Endometrium (tissue), 2 donors: Measurements from ENCODE around the gene ESRRG.
"Not testable (repeated sequence)": the region's sequence is repeated elsewhere in the genome, so short reads cannot be mapped to it uniquely, and the experiment has no call there.

Experiments
- FAIRE-seq: peaks from 2 replicates; lab custom pipeline; 2012; peaks lifted over from hg19 to GRCh38; lab: Jason Lieb, UNC
- donor health status: control.
- donor health status: control.

The ESRRG gene

GRCh38 chr1:216704065-216704464, 19.2 kb downstream of the ESRRG start:
- FAIRE-seq, result not testable (repeated sequence)

DNA sequence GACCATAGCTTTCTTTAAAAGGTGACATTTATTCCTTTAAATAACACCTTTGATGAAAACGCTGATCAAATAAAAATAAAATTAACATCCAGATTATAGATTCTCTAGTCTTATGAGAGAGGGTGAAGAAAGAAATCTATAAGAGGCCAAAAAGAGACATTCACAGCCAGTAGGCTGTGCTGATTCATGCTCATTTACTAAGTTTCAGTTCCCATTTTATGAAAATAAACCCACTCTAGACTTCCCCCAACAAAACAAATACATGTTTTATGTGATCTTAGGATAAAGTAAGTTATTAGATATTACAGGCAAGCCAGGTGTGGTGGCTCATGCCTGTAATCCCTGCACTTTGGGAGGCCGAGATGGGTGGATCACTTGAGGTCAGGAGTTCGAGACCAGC, 21.1 kb downstream of the ESRRG start:
- FAIRE-seq, result no peak

DNA sequence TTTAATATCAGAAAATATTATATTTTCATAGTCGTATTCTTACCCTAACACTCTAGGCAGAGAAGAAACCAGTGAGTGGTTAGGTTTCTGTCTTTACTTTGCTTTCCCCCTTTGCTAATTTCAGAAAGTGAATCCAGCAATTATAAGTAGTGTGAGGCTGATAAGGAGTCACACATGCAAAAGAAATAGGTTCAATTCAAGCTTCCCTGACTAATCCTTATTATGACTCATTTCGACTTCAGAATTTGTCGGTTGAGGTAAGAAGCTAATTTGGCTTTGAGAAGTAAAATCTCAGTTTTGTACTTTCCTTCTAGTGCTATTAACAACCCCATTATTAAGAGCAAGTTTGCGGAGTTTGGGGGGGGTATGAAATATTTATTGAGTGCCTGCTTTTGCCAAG, 22.4 kb downstream of the ESRRG start:
- FAIRE-seq, result no peak

- no peak for FAIRE-seq
Measured at GRCh38 chr1:216691710-216692109, 31.5 kb downstream of the ESRRG start.

DNA sequence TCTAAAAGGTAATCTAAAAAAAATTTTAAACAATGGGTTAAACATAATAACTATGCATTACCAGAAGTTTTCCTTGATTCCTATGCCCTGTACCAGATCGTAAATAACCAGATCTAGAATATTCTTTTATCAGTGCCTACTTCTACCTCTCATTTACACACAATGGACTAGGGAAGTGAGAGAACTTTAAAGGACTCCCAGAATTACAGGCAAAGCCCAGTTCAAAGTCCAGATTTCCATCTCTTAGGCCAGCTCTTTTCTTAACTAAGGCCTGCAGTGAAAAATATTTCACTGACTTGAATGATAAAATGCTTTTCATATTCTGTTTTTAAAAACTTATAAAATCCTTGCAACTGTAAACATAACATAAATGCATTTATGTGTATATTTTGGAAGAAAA, 32.6 kb downstream of the ESRRG start:
- no peak for FAIRE-seq

GRCh38 chr1:216688127-216688657, 35.0 kb downstream of the ESRRG start:
- FAIRE-seq, result no peak

DNA sequence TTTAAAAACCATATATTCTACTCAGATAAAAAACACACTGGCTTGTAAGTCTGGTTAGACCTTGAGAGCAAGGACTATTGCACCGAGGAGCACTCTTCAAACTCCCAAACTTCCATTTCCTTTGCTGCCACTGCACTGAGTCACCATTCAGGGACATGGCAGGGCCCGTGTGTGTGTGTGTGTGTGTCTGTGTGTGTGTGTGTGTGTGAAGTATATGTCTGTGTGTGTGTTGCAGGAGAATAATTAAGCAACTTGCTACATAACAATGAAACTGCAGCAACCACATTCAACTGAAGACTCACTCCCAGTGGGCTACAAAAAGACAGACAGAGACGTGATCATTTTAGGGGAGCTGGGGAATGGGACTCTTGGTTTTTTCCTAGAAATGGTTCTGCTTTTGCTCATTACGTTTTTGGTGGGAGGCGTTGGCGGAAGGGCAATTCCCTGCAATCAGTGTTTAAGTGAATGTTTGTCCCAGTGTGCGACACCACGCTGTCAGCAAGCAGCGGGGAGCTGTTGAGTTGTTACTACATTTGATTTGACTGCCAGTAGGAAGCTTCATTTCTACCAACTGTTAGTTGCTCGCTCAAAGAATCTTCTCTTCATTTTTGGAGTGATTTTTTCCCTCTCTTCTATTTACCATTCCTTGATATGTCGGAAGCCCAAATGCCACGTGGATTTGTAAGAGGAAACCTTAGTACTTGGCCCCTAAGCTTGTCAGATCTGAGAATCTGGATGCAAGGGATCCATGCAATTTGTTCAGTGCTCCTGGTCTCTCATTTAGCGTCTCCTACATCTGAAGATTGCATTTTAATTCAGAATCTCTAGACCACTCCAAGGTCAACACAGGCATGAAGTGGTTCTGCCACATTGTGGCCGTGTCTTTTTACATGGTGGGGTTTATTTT, 36.1 kb downstream of the ESRRG start:
- no peak for FAIRE-seq

- no peak for FAIRE-seq
Measured at GRCh38 chr1:216682752-216683151, 40.5 kb downstream of the ESRRG start.

- FAIRE-seq, result no peak
Measured at GRCh38 chr1:216679108-216679507, 44.1 kb downstream of the ESRRG start.

GRCh38 chr1:216670118-216670883, 52.9 kb downstream of the ESRRG start:
- FAIRE-seq, result no peak

DNA sequence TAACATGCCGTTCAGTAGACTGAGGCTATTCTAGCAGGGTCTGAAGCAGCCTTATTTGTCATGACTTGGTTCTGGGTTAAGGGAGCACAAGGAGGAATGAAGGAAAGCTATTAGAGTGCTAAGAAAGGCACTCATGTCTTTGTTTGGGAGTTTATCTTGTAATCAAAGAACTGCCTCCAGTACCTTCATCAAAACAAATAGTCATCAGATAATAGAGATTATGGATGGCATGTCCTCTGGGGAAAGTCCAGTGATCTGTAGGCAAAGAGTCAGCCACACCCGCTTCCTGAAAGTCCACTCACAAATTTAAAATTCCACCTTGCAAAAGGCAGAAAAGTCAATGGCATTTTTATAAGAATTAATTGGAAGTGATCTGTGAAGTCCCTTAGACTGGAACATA, 56.8 kb downstream of the ESRRG start:
- no peak for FAIRE-seq

DNA sequence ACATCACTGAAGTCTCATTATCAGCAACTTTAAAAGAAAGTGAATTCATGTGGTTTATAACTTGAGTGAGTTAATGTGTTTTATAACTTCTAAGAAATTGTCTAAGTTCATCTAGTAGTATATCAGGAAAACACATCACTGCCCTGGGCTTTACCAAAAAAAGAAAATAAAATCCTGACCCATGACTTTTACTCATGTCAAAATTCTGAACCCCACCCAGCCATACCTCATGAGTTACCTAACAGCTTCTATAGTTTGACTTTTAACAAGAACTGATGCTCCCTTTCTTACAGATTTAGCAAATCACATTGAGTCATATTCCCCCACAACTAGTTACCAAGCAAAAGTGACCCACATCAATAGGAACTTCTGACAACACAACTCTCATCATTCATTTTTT, 57.4 kb downstream of the ESRRG start:
- no peak for FAIRE-seq

GRCh38 chr1:216665406-216665805, 57.8 kb downstream of the ESRRG start:
- FAIRE-seq, result no peak

- FAIRE-seq, result no peak
Measured at GRCh38 chr1:216662681-216663080, 60.5 kb downstream of the ESRRG start.

DNA sequence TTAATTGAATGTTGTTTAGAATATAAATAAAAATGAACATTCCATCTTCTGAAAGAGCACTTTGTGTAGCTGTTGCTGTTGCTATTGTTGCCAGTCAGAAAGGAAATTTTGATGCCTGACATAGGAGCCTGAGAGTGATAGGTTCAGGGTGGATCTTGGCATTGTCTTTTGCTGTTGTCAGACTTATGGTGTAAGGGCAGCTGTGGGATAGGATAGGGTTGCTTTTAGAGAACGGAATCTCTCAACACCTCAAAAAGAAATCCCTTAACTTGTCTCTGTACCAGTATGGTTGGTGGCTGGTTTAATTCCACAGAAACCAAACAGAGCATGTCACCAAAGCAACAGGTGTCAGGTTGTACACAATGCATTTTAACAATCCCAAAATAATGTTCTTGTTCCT, 62.7 kb downstream of the ESRRG start:
- no peak for FAIRE-seq

GRCh38 chr1:216653001-216653400, 70.2 kb downstream of the ESRRG start:
- FAIRE-seq, result no peak

GRCh38 chr1:216651826-216652418, 71.3 kb downstream of the ESRRG start:
- FAIRE-seq, result no peak

- FAIRE-seq, result no peak
Measured at GRCh38 chr1:216643176-216643575, 80.1 kb downstream of the ESRRG start.

GRCh38 chr1:216641669-216642460, 81.4 kb downstream of the ESRRG start:
- no peak for FAIRE-seq

DNA sequence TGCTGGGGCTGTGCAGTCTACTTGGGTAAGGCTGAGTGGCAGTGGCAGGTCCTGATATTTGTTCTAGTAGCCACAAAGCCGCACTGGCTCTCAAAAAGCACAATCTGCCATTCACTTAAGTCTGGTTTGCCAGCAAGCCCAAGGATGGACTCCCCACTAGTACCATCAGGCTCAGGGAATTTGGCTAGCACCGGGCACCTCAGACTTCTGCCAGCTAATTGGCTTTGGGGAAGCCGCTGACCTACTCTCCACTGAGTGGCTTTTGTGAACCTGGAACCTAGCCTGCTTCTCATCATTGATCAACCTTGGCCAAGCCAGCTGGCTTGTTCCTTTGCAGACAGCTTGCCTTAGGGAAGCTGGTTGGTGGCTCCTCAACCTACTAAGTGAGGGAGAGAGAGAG, 83.1 kb downstream of the ESRRG start:
- no peak for FAIRE-seq

- no peak for FAIRE-seq
Measured at GRCh38 chr1:216632980-216633379, 90.2 kb downstream of the ESRRG start.

DNA sequence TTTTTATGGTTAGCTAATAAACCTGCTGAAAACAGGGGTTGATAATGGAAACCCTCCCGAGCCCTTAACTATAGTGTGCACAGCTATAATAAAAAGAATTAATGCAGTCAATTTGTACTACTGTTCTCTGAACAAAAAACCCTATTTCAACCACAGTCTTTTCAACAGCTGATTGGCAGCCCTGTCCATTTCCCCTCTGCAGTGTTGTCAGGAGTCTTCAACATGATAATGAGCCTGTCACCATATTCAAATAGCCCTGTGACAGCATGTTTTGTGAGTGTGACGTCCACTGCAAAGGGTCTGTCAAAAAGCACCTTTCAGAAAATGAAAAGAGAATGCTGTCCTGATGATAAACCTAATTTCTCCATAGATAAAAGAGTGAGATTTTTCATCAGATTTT, 92.7 kb downstream of the ESRRG start:
- no peak for FAIRE-seq
